A549 (cell line): Measurements from ENCODE around the gene ADGRD1.

Experiments used
- CHD2 ChIP-seq: fragments of 150-350 bp; IDR thresholded peaks from 2 replicates; pipeline ENCODE4 v1.6.1; 2014; ENCODE audit warnings: low read length; ENCODE audit not compliant: partially characterized antibody
- CTCF ChIP-seq: fragments of >200 bp; sonication (Bioruptor Twin); formaldehyde crosslinking; IDR thresholded peaks from 3 replicates; pipeline ENCODE4 v1.5.1; 2016
- ESRRA ChIP-seq: fragments of 150-350 bp; IDR thresholded peaks from 2 replicates; pipeline ENCODE4 v1.6.1; 2014; ENCODE audit warnings: mild to moderate bottlenecking, low read length, borderline replicate concordance
- GATA3 ChIP-seq: IDR thresholded peaks from 2 replicates; pipeline ENCODE4 v1.6.1; 2012; ENCODE audit warnings: borderline replicate concordance
- HMGXB4 ChIP-seq: fragments of 250-450 bp; sonication (Bioruptor Pico); IDR thresholded peaks from 2 replicates; pipeline ENCODE4 v1.5.0; 2021; ENCODE audit warnings: mild to moderate bottlenecking, moderate library complexity, borderline replicate concordance
- MAX ChIP-seq: IDR thresholded peaks from 2 replicates; pipeline ENCODE4 v1.6.1; 2012
- MAZ ChIP-seq: fragments of 150-350 bp; IDR thresholded peaks from 2 replicates; pipeline ENCODE4 v1.6.1; 2014; ENCODE audit warnings: antibody characterized with exemption, low read depth, low read length, borderline replicate concordance
- PHF8 ChIP-seq: fragments of 200-600 bp; sonication (generic); IDR thresholded peaks from 2 replicates; pipeline ENCODE4 v1.6.1; 2016; ENCODE audit warnings: low read depth, mild to moderate bottlenecking, antibody characterized with exemption, moderate library complexity, borderline replicate concordance
- POLR2A ChIP-seq: IDR thresholded peaks from 2 replicates; pipeline ENCODE4 v1.6.1; 2012; ENCODE audit warnings: mild to moderate bottlenecking, low read length
- RAD21 ChIP-seq, 2 experiments: fragments of >200 bp in 1 of 2; sonication (Bioruptor Twin) in 1 of 2; formaldehyde crosslinking in 1 of 2; IDR thresholded peaks in 1 of 2; conservative IDR thresholded peaks in 1 of 2; 2 replicates in 1 of 2; 3 replicates in 1 of 2; pipeline ENCODE4 v1.6.1; 2012 to 2018; ENCODE audit warnings: inconsistent platforms in 1 of 2
- RCOR1 ChIP-seq: fragments of 150-350 bp; IDR thresholded peaks from 2 replicates; pipeline ENCODE4 v1.6.1; 2014; ENCODE audit warnings: antibody characterized with exemption, low read length, low read depth
- TP53 ChIP-seq: fragments of 250-450 bp; sonication (Bioruptor Pico); IDR thresholded peaks from 2 replicates; pipeline ENCODE4 v1.5.0; 2021; ENCODE audit warnings: mild to moderate bottlenecking, moderate library complexity
- USF2 ChIP-seq: fragments of 450-650 bp; IDR thresholded peaks from 2 replicates; pipeline ENCODE4 v1.6.1; 2014; ENCODE audit warnings: antibody characterized with exemption

GRCh38 chr12:131100031-131100674 is 146.4 kb downstream of the ADGRD1 start:
- no peak for TF ChIP-seq POLR2A
- TF ChIP-seq RAD21 (conservative IDR thresholded peaks at IDR 0.05 in 1 of 2, IDR thresholded peaks at IDR 0.05 in 1 of 2), result no peak
- TF ChIP-seq CTCF, result no peak
- no peak for TF ChIP-seq MAX
- no peak for TF ChIP-seq USF2
- TF ChIP-seq MAZ, result no peak
- TF ChIP-seq HMGXB4 (CRISPR knock-in tag), result no peak
- TF ChIP-seq PHF8, result no peak
- TF ChIP-seq ESRRA, result no peak
- TF ChIP-seq RCOR1, result no peak
- no peak for TF ChIP-seq GATA3
- TF ChIP-seq CHD2, result no peak
- no peak for TF ChIP-seq TP53 (CRISPR knock-in tag)
